Kidney tubule cell (primary cell): Measurements from ENCODE around the gene WDR27.
"Not testable (repeated sequence)": the region's sequence is repeated elsewhere in the genome, so short reads cannot be mapped to it uniquely, and the experiment has no call there.

Source experiments
- DNase-seq: peaks from one replicate; pipeline ENCODE4 v3.0.0-alpha.2; 2018; ENCODE audit warnings: low spot score

WDR27 gene

DNA sequence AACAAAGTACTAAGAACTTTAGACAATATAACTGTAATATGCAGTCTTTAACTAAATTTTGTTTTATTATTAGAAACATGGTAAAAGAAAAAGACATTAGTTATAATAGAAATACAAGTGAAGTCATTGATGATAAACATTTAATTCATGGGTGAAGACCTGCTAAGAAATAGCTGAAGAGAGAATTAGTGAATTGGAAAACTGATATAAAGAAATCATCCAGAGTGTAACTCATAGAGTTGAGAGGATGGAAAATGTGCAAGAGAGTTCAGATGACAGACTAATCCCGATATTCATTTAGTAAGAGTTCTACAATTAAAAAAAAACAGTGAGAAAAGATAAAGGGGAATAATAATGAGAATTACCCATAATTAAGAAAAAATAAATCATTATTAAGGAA lies 227.5 kb downstream of the WDR27 start:
- no peak for DNase-seq

DNA sequence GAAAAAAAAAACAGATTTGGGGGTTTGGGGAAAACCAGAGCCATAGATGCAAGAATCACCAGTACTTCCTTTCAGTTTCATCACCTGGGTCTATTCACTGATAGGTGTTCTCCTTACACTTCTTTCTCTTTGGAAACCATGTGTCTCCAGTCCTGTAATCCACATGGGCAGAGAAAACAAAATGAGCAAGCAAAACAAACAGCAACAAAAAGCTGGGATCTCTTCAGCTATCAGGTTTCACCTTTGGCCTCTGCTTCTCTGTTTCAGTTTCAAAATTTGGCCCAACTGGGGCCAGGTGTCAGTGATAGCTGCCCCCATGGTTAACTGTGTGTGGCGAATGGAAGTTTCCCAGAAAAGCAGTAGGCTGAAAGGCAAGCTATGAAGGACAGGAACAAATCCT lies 228.2 kb downstream of the WDR27 start:
- no peak for DNase-seq

DNA sequence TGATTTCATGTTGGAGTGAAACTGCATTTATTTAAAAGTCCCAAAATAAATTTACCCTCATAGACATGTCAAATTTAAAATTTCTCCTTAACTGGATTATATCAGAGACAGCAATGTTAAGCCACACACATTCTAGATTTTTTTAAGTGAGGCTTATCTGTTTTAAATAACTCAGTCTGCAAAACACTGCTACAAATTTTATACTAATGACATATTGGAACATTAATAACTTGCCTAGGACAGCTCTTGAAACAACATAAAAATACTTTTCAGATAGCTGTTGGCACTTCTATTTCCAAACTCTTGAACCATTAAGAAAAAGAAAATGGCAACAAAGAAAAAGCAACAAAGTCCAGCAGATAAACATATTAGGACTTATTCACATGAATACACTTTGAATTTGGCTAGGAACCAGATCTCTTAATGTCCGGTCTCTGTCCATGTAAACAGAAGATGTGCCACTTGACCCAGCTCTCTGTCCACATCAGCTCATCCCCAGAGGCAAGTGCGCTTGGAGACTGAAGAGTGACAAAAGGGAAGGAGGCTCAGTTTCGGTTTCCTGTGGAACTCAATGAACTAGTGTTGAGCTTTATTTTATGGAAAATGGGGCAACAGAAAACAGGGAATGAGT lies 228.9 kb downstream of the WDR27 start:
- DNase-seq: no peak

DNA sequence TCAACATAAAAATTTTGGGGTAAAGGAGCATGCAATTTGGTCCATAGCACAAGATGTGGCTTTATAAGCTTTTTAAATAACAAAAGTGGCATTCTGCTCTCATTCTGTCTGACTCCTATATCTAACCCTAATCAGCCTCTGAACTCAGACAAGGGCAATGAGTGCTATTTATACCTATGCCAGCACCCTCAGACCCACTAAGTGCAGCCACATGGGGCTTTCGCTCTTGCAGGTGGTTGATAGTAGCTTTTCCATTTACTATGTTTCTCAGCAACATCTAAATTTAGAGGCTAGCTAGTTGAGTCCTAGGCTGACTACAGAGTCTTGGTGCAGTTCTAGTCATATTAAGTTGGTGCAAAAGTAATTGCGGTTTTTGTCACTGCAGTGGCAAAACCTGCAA lies 231.0 kb downstream of the WDR27 start:
- no peak for DNase-seq

DNA sequence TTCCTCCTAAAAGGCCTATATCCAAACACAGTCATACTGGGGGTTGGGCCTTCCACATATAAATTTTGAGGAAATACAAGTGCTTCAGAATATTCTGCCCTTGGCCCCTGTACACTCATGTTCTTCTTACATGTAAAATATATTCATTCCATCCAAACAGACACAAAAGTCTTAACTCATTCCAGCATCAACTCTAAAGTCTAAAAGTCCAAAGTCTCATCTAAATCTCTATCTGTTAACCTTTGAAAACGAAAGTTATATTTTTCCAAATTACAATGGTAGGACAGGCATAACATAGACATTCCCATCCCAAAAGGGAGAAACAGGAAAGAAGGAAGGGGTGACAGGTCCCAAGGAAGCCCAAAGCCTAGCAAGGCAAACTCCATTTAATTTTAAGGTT lies 232.8 kb downstream of the WDR27 start:
- DNase-seq: no peak

DNA sequence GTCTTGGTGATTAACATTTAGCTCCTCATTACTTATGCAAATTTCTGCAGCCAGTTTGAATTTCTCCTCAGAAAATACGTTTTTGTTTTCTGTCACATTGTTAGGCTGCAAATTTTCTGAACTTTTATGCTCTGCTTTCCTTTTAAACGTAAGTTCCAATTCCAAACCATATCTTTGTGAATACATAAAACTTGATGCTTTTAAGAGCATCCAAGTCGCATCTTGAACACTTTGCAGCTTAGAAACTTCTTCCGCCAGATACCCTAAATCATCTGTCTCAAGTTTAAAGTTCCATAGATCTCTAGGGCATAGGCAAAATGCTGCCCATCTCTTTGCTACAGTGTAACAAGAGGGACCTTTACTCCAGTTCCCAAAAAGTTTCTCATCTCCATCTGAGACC lies 234.1 kb downstream of the WDR27 start:
- not testable (repeated sequence) for DNase-seq

DNA sequence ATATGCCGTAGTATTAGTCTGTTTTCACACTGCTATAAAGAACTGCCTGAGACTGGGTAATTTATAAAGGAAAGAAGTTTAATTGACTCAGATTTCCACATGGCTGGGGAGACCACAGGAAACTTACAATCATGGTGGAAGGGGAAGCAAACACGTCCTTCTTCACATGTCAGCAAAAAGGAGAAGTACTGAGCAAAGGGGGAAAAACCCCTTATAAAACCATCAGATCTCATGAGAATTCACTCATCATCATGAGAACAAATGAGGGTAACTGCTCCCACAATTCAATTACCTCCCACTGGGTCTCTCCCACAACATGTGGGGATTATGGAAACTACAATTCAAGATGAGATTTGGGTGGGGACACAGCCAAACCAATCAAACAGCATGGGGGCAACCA lies 235.6 kb downstream of the WDR27 start:
- DNase-seq: not testable (repeated sequence)

DNA sequence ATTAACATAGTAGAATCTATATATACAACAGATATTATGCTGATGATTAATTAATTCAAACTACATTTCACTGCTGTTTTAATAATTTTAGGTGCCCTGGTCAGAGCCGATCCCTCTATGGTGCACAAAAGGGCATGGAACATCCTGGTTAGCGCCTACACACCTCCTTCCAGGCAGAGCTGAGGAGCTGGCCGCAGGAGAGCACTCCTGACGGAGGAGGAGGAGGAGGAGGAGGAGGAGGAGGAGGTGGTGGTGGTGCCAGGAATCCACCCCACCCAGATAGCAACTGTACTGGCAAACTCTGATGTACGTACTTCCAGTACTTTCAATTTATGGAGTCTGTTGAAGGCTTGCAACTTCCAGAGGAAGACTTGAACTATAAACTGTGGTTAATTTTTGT lies 244.1 kb downstream of the WDR27 start:
- DNase-seq: no peak

DNA sequence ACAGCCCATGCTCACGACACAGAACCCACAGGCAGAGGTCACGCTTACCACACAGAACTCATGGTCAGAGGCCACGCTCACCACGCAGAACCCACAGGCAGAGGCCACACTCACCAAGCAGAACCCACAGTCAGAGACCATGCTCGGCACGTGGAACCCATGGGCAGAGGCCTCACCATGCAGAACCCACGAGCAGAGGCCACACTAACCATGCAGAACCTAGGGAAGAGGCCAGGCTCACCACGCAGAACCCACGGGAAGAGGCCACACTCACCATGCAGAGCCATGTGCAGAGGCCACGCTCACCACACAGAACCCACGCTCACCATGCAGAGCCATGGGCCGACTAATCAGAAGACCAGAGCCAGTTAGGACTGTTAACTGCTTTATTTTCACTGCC lies 245.0 kb downstream of the WDR27 start:
- no peak for DNase-seq

DNA sequence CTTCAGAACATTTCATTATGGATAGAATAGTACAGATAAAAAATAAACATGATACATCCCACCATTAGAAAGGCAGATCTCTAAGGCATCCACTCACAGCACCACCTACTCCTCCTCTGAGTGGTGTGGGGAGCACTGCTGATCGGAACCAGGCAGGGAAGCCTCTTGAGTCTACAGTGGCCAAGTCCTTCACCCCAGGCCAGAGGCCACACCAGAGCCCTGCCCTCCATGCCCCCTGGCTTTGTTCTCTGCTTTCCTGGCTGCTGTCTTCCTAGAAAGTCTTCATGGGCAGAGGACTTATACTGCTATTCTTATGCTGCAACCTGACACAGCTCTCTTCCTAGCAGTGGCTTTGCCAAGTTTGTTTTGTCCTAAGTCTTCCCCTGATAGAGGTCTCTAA lies 246.4 kb downstream of the WDR27 start:
- no peak for DNase-seq

DNA sequence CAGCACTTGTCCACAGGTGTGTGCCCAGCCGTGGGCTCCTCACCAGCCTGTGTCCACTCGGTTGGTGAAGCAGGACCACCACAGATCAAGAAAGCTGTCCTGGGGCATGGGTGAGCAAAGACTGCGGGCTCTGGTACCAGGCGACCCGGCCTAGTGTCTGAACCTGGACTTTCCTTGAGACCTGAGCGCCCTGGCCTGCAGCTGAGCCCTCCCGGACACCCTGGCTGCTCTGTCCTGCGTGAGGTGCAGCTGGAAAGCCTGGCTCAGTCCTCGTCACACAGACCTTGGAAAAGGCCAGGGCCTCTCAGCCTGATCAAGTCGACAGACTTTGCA lies 247.0 kb downstream of the WDR27 start:
- no peak for DNase-seq

DNA sequence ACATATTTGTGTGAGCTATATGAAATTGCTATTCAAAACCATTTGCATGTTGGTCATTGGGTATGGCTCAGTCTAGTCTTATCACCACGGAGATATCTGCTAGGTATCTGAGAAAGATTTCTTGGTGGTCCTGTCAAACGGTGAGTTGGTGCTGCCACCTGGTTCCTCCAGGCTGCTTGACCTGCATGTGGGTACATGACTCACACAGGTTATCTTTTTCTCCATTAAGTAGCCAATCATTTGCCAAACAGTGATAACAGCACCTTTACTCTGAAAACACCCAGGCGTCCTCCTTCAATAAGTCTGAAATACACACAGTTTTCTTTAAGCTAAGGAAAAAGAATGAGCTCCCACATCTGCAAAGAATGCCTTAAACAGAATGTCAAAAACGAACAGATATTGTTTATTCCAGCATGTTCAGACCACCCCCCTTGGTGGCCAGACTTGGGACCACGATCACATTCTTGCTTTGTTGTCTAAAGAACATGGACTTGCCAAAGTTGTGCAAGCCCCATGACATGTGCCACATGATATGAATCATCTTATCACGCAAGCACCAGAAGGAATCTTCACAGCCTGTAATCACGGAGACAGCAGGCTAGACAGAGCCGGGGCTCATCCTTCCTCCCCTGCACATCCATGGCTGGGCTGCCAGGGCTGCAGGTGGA lies 247.5 kb downstream of the WDR27 start:
- peak; percentile 31 for DNase-seq

DNA sequence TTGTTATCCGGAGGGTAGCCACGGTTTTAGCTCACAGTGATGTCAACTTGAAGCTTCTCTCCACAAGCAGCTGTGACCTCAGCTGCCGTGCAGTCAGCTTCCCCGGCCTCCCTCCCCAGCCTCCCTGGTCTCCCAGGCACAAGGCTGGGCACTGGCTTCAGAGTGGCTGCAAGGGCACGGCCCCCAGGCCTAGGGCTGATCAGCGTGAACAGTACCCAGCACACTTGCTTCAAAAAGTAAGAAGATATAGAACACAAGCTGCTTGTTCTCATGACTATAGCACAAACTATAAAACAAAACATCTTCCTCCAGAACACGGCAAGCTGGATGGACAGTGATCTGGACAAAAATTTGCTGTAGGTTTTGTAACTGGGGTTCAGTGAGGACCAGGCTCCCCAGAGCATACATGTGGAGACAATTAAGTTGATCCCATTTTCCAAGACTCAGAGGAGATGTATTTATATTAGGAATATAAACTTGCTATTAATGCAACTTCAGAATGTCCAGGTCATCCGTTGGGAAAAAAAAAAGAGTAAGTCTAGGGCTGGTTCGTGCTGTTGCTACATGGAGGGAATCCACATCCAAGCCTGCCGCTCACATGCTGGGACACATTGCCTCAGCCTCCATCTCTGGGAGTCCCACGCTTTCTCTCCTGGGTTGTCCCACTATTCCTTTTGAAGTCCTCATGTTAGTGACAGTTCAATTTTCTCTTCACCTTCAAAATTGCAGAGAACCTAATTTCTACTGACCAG lies 248.8 kb downstream of the WDR27 start:
- no peak for DNase-seq

DNA sequence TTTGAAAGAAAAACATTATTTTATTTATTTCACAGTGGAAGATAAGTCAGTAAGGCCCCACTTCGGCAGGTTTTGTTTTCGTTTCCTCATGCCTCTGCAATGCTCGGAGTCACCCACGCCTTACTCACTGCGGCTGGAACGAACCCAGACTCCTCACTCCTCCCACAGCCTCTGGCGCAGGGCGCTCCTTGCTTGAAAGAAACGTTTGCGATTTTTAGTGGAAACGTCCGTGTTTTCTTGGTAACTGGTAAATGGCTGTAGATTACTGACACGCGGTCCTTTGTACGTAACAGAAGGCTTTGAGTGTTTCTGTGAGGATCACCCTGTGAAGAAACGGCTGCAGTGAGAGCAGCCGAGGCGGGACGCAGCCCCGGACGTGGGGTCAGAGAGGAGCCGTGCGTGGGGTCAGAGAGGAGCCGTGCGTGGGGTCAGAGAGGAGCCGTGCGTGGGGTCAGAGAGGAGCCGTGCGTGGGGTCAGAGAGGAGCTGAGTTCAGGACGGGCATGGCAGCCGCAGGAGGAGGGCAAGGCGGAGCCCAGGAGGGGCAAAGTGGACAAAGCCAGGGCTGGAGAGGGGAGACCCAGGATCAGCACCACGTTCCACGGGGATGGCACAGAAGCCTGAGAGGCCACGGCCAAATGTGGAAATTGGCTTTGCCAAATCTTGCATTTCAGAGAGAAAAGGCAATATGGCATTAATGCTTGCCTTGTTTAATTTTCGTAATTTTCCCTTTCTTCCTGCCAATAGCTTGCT lies 249.5 kb downstream of the WDR27 start:
- peak; percentile 81 for DNase-seq

DNA sequence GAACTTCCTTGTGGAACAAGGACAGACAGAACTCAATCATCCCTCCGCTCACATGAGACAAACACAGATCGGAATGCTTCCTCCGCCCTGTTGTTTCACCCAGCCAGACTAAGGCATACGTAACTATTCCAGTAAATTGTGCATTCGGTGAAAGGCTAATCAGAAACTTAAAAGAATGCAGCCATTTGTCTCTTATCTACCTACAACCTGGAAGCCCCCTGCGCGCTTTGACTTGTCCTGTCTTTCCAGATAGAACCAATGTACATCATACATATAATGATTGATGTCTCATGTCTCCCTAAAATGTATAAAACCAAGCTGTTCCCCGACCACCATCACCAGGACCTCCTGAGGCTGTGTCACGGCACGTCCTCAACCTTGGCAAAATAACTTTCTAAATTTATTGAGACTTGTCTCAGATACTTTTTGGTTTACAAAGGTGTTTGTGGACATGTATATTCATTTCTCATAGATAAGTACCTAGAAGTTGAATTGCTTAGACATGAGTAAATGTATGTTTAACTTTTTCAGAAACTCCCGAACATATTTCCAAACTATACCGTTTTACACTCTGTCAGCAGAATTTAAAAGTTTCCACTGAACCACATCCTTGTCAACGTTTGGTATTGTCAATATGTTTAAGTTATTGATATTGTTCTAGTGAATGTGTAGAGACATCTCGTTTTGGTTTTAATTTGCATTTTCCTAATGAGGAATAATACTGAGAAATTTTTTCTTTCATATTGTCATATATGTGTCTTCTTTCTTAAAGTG lies 250.6 kb downstream of the WDR27 start:
- DNase-seq: no peak

DNA sequence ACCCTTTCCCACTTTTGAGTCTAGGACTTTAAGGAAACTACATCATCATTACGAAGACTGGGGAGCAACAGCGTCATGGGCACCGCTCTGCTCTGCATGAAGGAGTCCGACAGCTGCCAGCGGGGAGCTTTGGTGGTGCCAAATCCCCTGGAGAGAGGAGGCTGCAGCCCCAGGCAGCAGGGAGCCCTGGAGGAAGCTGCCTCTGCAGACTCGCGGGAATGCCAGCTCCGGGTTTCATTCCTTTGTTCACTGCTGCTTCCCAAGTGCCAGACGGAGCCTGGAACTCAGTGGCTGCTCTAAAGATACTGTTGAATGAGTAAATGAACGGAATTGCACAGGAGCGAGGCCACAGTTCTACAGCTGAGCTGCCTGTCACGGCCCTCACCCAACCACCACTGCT lies 251.7 kb downstream of the WDR27 start:
- DNase-seq: no peak

DNA sequence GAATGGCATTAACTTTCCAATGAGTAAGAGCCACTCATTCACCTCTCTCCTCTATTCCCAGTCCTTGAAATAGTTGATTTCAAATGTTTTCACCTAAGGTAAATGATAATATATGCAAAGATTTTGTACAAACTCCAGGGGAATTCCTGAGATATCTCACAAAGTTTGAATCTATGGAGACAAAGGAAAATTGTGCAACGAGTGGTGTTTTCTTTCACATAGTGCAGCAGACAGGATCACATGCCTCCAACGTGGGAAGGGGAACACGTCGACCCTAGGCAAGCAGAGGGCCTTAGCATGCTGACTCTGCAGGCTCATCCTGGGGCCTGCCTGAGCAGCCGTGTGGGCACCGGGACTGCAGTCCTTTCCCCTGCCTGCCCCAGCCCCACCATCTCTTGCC lies 252.6 kb downstream of the WDR27 start:
- DNase-seq: no peak

DNA sequence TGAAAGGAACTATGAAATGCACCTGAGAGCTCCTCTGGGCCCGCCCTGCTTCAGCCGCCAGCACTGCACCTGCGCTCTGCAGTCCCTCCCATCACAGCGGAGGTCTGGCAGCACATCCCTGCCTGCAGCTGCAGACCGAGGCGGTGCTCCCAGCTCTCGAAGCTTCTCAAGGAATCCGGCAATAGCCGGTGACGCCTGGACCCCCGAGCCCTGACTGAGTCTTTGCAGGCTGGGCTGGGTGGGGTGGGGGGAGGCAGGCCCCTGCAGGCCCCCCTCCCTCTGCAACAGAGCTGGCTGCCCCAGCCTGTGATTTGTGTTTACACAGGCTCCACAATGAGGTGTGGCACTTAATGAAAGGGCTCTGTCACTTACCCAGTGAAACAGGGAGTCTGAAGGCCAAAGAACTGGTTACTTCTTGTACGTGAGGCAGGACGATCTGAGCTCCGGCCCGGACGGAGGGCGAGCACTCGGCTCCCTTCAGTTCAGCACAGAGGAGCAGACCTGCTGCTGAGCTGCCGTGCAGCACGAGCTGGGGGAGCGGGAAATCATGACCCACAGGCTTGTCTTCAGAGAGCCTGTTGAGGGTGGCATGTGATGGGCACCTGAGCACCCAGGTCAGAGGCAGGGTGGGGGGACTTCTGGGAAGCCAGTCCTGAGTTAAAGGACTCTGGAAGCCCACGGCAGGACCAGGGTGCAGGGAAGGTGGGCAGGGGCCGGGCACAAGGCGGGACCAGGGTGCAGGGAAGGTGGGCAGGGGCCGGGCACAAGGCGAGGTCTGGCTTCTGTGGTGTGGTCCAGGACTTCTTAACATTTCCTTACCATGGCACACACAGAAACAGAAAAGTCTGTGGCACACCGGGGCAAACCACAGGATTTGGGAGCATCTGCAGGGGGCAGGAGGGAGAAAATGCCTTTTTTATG lies 255.9 kb downstream of the WDR27 start:
- DNase-seq: no peak

DNA sequence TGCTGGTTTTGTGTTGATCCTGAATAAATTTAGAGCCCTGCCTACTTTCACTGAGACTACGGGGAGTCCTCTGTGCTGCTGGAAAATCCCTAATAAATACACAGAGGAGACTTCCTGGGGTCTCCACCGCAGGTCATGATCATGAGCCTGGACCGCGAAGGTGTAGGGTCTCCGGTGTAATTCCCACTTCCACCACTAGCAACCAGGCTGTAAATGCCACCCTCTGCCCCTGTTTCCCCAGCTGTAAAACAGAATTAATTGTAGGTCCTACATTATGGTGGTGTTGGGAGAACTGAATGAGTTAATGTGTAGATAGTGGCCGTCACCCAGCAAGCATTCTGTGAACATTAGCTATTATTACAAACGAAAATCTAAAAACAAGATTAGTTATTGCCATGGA lies 256.6 kb downstream of the WDR27 start:
- no peak for DNase-seq

DNA sequence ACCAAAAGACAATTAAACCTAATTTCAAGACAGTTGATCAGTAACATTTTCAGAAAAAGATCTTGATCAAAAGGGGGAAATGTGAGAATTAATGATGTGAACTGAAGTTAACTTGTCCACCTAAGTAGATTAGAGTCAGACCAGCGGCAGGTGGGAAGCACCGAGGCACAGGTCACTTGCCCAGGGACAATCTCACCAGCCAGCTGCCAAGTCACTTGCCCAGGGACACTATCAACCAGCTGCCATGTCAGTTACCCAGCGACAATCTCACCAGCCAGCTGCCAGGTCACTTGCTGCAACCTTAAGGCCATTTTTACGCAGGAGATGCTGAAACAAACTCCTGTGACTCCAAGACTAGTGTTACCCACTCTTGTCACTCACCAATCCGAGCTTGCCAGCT lies 260.5 kb downstream of the WDR27 start:
- DNase-seq: no peak

DNA sequence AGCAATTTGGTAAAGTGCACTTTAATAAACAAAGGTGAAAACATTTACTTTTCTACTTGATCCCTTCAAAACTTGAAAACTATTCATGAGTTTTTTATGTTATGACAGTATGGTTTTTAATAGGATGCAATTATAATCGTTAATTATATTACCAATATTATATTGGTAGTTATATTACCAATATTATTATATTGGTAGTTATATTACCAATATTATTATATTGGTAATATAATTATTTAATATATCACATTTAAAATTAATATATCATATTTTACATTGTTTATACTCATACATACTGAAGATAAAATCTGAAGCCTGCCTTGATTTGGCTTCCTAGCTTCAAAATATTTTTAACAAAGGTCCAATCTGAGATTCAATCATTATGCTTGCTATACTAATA lies 262.1 kb downstream of the WDR27 start:
- no peak for DNase-seq
